SK-MEL-5 (cell line): ENCODE measurements around the gene NOL9. TPM values are rescaled to one million over a fixed set of nuclear protein-coding genes. Genes with fewer than 3 reads are reported as not detected.
"Not testable (repeated sequence)": the region's sequence is repeated elsewhere in the genome, so short reads cannot be mapped to it uniquely, and the experiment has no call there.

ENCODE experiments used
- DNase-seq: peaks from one replicate; pipeline ENCODE4 v3.0.0-alpha.2; 2016; ENCODE audit warnings: low read depth, low spot score
- in situ Hi-C: cut with HindIII; loops from 2 replicates; pipeline ENCODE4 v1.10.0; 2016; ENCODE audit warnings: low sequenced_read_pairs, high pct_unique_total_duplicates, low pct_unique_long_range_greater_than_20kb
- polyA plus RNA-seq, 2 experiments: library from polyadenylated mRNA; depleted of rRNA; stranded (reverse); fragments of >200 nt; gene quantifications; 2 replicates each; pipeline ENCODE4 v1.2.3, GENCODE V29; 2015
- total RNA-seq: library from RNA; depleted of rRNA; stranded (reverse); fragments of >200 nt; shearing (Covaris generic); gene quantifications from 2 replicates; pipeline ENCODE4 v1.2.3, GENCODE V29; 2014; rRNA removed

Gene NOL9
- total RNA-seq = 23.4 and 25.1 TPM in 2 replicates
- polyA plus RNA-seq (2015; cell fraction: cytosol; rRNA removed) = 27.4 and 33.5 TPM in 2 replicates
- polyA plus RNA-seq (2015; cell fraction: nucleus; rRNA removed) = 21.7 and 52.7 TPM in 2 replicates

GRCh38 chr1:6554031-6554906 lies at the start of gene NOL9:
Gene NOL9 (minus strand): TSS chr1:6554513. CDS start chr1:6554502, 11 bp downstream.
- peak; percentile 89 for DNase-seq
- in situ Hi-C loops = no loop called here

- peak; percentile 98 for DNase-seq
- in situ Hi-C loops = no loop called here
Measured at GRCh38 chr1:6603238-6603914, 49.1 kb upstream of the NOL9 start.

- in situ Hi-C loops = no loop called here
- DNase-seq = peak; percentile 86
Measured at GRCh38 chr1:6602669-6603237, 48.4 kb upstream of the NOL9 start, which contains the start of gene KLHL21. Gene KLHL21 (minus strand): TSS chr1:6602869. CDS start chr1:6602817, 52 bp downstream.

- in situ Hi-C loops = no loop called here
- no peak for DNase-seq
Measured at GRCh38 chr1:6601923-6602668, 47.8 kb upstream of the NOL9 start.

GRCh38 chr1:6601049-6601922 lies 47.0 kb upstream of the NOL9 start:
- DNase-seq = peak; percentile 72
- in situ Hi-C loops = no loop called here

GRCh38 chr1:6600410-6601048 lies 46.2 kb upstream of the NOL9 start:
- DNase-seq = no peak
- in situ Hi-C loops = no loop called here

GRCh38 chr1:6599991-6600390 lies 45.7 kb upstream of the NOL9 start:
- in situ Hi-C loops, DNase-seq: not testable (repeated sequence)

GRCh38 chr1:6599141-6599975 lies 45.0 kb upstream of the NOL9 start:
- DNase-seq = no peak
- in situ Hi-C loops = no loop called here

- DNase-seq = no peak
- in situ Hi-C loops = no loop called here
Measured at GRCh38 chr1:6597777-6598131, 43.4 kb upstream of the NOL9 start.

GRCh38 chr1:6596886-6597776 lies 42.8 kb upstream of the NOL9 start:
- DNase-seq = no peak
- in situ Hi-C loops = no loop called here

GRCh38 chr1:6596351-6596750 lies 42.0 kb upstream of the NOL9 start:
- DNase-seq = no peak
- in situ Hi-C loops = no loop called here

- in situ Hi-C loops = no loop called here
- no peak for DNase-seq
Measured at GRCh38 chr1:6594977-6595740, 40.8 kb upstream of the NOL9 start.

- in situ Hi-C loops = no loop called here
- DNase-seq = no peak
Measured at GRCh38 chr1:6593810-6594209, 39.5 kb upstream of the NOL9 start.
